WTC11 (cell line): Measurements from ENCODE around the gene ZNF586.

ENCODE experiments used
- EMX1 ChIP-seq: fragments of 250-450 bp; sonication (Bioruptor Pico); IDR thresholded peaks from 2 replicates; pipeline ENCODE4 v1.8.0; 2021; ENCODE audit warnings: mild to moderate bottlenecking
- GRHL2 ChIP-seq: fragments of 250-450 bp; sonication (Bioruptor Pico); IDR thresholded peaks from 2 replicates; pipeline ENCODE4 v1.8.0; 2022; ENCODE audit warnings: mild to moderate bottlenecking, moderate library complexity; ENCODE audit not compliant: insufficient replicate concordance, severe bottlenecking
- RELA ChIP-seq: sonication (generic); formaldehyde crosslinking; IDR thresholded peaks from 2 replicates; pipeline ENCODE4 v1.8.1; 2022; ENCODE audit warnings: missing genetic modification reagents, mild to moderate bottlenecking, borderline replicate concordance
- TF ChIP-seq, protein P1 (sequence below): fragments of 200-600 bp; IDR thresholded peaks from 2 replicates; pipeline ENCODE4 v1.8.0; 2022; ENCODE audit warnings: antibody characterized with exemption

DNA sequence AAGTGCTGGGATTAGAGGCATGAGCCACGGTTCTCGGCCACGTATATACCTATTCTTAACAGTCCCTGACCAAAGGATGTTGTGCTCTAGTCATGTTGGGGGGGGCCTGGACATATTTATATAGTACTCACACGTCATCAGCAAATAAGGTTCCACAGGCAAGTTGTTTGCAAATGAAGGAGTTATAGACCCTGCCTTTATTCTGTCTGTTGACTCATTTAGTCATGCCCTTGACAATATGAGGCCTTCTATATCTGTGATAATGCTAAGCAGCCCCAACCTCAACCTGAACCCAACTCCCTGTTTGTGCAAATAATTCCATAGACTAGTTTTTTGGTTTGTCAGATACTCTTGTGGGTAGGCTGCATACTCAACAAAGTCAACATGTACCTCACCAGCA, 8.9 kb downstream of the ZNF586 start:
- TF ChIP-seq EMX1 (CRISPR knock-in tag) (no peak), GRHL2 (no peak), RELA (CRISPR knock-in tag) (no peak)
- TF ChIP-seq, protein P1, sequence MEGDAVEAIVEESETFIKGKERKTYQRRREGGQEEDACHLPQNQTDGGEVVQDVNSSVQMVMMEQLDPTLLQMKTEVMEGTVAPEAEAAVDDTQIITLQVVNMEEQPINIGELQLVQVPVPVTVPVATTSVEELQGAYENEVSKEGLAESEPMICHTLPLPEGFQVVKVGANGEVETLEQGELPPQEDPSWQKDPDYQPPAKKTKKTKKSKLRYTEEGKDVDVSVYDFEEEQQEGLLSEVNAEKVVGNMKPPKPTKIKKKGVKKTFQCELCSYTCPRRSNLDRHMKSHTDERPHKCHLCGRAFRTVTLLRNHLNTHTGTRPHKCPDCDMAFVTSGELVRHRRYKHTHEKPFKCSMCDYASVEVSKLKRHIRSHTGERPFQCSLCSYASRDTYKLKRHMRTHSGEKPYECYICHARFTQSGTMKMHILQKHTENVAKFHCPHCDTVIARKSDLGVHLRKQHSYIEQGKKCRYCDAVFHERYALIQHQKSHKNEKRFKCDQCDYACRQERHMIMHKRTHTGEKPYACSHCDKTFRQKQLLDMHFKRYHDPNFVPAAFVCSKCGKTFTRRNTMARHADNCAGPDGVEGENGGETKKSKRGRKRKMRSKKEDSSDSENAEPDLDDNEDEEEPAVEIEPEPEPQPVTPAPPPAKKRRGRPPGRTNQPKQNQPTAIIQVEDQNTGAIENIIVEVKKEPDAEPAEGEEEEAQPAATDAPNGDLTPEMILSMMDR: no peak
